Activated T-cell treated with anti-CD3 and anti-CD28 coated beads for 48 hours (primary cell): ENCODE results near the gene AQP2.
A peak's percentile ranks its signal among the peaks of the same experiment; 100 is the strongest.

ENCODE experiments used
- DNase-seq: peaks from one replicate; pipeline ENCODE4 v3.0.0-alpha.2; 2020; ENCODE audit warnings: low read depth

Gene AQP2

GRCh38 chr12:49941556-49942511, 8.7 kb upstream of the AQP2 start:
- no peak for DNase-seq

- no peak for DNase-seq
These were observed 8.0 kb upstream of the AQP2 start for GRCh38 chr12:49942512-49942893.

- no peak for DNase-seq
These were observed 7.5 kb upstream of the AQP2 start for GRCh38 chr12:49942921-49943624.

GRCh38 chr12:49943625-49943960, 6.9 kb upstream of the AQP2 start:
- DNase-seq, result no peak

GRCh38 chr12:49944046-49944445, 6.5 kb upstream of the AQP2 start:
- no peak for DNase-seq

GRCh38 chr12:49944718-49945117, 5.8 kb upstream of the AQP2 start:
- no peak for DNase-seq

GRCh38 chr12:49945394-49946080, 5.0 kb upstream of the AQP2 start:
- peak; percentile 88 for DNase-seq

GRCh38 chr12:49946086-49946485, 4.5 kb upstream of the AQP2 start:
- DNase-seq, result no peak

- DNase-seq, result no peak
These were observed 4.0 kb upstream of the AQP2 start for GRCh38 chr12:49946497-49946896.

GRCh38 chr12:49947593-49948226, 2.8 kb upstream of the AQP2 start:
- no peak for DNase-seq

- no peak for DNase-seq
These were observed 1.4 kb upstream of the AQP2 start for GRCh38 chr12:49948866-49949845.

GRCh38 chr12:49949866-49950265, 671 bp upstream of the AQP2 start:
- DNase-seq, result no peak

- no peak for DNase-seq
These were observed 1.1 kb downstream of the AQP2 start for GRCh38 chr12:49951411-49952240.

- DNase-seq, result no peak
These were observed 2.0 kb downstream of the AQP2 start for GRCh38 chr12:49952391-49953055.

GRCh38 chr12:49953151-49953550, 2.6 kb downstream of the AQP2 start:
- no peak for DNase-seq

GRCh38 chr12:49953961-49954846, 3.7 kb downstream of the AQP2 start:
- DNase-seq, result no peak

- DNase-seq, result no peak
These were observed 4.6 kb downstream of the AQP2 start for GRCh38 chr12:49954863-49955830.
